ENCODE data around the gene FBXO31. TPM values are rescaled to one million over a fixed set of nuclear protein-coding genes. Genes with fewer than 3 reads are reported as not detected.

FBXO31 gene
- total and polyA plus RNA-seq, 9 of the 15 experiments (the other 6 are each of a cell fraction or from before 2014, with no cell fraction given): 0.18 to 33.3 (median 10.9) TPM

DNA sequence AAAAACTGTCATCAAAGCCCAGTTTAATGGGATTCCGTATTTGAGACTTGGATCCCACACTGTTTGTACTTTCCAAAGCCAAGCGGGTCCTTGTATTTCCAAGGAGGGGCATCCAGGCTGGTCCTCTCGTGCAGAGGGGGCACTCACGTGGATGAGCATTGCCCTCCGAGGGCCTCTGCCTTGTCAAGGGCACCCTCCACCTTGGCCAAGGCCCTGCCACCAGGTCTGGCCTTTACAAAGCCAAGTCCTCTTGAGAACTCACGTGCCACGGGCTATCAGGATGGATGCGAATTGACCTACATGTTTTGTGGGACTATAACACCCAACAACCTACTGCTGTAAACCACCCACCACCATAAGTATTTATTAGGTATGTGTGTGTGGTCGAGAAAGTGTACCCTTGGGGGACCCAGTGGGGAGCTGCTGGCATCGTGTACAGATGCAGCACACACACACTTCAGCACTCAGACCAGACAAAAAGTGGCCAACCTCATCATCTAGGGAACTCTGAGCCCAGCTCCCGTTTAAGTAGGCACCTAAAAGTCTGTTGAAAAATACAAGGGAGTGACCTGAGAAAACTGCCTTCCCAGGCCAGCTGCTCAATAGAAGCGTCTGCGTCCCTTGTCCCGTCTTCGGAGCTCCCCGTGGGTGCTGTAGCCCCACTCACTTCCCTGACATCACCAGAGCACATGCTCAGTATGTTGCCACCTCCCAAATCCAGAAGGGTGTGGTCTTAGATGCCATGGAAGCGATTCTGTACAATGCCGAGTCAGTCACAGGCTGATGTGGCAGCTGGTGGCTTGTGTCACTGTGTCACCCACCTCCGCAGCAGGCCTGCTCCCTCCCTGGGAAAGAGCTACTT, 21.4 kb upstream of the FBXO31 start (continued):
- TF ChIP-seq, protein P1, sequence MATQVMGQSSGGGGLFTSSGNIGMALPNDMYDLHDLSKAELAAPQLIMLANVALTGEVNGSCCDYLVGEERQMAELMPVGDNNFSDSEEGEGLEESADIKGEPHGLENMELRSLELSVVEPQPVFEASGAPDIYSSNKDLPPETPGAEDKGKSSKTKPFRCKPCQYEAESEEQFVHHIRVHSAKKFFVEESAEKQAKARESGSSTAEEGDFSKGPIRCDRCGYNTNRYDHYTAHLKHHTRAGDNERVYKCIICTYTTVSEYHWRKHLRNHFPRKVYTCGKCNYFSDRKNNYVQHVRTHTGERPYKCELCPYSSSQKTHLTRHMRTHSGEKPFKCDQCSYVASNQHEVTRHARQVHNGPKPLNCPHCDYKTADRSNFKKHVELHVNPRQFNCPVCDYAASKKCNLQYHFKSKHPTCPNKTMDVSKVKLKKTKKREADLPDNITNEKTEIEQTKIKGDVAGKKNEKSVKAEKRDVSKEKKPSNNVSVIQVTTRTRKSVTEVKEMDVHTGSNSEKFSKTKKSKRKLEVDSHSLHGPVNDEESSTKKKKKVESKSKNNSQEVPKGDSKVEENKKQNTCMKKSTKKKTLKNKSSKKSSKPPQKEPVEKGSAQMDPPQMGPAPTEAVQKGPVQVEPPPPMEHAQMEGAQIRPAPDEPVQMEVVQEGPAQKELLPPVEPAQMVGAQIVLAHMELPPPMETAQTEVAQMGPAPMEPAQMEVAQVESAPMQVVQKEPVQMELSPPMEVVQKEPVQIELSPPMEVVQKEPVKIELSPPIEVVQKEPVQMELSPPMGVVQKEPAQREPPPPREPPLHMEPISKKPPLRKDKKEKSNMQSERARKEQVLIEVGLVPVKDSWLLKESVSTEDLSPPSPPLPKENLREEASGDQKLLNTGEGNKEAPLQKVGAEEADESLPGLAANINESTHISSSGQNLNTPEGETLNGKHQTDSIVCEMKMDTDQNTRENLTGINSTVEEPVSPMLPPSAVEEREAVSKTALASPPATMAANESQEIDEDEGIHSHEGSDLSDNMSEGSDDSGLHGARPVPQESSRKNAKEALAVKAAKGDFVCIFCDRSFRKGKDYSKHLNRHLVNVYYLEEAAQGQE (IDR thresholded peaks at IDR 0.05; ENCODE audit: borderline replicate concordance): no peak
- TF ChIP-seq, protein P1 (CRISPR knock-in tag; IDR thresholded peaks at IDR 0.05; ENCODE audit: low read depth): no peak
- TF ChIP-seq ZNF785 (CRISPR knock-in tag; IDR thresholded peaks at IDR 0.05): no peak
- no peak for TF ChIP-seq BACH1 (tag; IDR thresholded peaks at IDR 0.05)
- no peak for TF ChIP-seq SMAD3 (CRISPR knock-in tag; conservative IDR thresholded peaks at IDR 0.05)
- TF ChIP-seq TCF7 (IDR thresholded peaks at IDR 0.05; ENCODE audit: borderline replicate concordance): no peak
- TF ChIP-seq KDM2B (CRISPR knock-in tag; IDR thresholded peaks at IDR 0.05): no peak
- peak; percentile 76; the same call in 1 of the 2 replicates for TF ChIP-seq FOXK1 (CRISPR knock-in tag; IDR thresholded peaks at IDR 0.05; ENCODE audit: borderline replicate concordance)
- 0 out of 2 replicates have a peak, but pooled peaks have one; percentile 62 for TF ChIP-seq SUPT5H (IDR thresholded peaks at IDR 0.05)
- TF ChIP-seq NRF1 (conservative IDR thresholded peaks at IDR 0.05 in 1 of 2, IDR thresholded peaks at IDR 0.05 in 1 of 2): no peak
- TF ChIP-seq ZNF830 (CRISPR knock-in tag; IDR thresholded peaks at IDR 0.05): no peak
- TF ChIP-seq, protein P2, sequence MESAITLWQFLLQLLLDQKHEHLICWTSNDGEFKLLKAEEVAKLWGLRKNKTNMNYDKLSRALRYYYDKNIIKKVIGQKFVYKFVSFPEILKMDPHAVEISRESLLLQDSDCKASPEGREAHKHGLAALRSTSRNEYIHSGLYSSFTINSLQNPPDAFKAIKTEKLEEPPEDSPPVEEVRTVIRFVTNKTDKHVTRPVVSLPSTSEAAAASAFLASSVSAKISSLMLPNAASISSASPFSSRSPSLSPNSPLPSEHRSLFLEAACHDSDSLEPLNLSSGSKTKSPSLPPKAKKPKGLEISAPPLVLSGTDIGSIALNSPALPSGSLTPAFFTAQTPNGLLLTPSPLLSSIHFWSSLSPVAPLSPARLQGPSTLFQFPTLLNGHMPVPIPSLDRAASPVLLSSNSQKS (CRISPR knock-in tag; IDR thresholded peaks at IDR 0.05): no peak
- no peak for TF ChIP-seq BRD4 (IDR thresholded peaks at IDR 0.05)
- TF ChIP-seq TGIF2 (CRISPR knock-in tag; IDR thresholded peaks at IDR 0.05): no peak
- TF ChIP-seq ZNF384 (IDR thresholded peaks at IDR 0.05; ENCODE audit: low read depth, low read length): no peak
- TF ChIP-seq, protein P3, sequence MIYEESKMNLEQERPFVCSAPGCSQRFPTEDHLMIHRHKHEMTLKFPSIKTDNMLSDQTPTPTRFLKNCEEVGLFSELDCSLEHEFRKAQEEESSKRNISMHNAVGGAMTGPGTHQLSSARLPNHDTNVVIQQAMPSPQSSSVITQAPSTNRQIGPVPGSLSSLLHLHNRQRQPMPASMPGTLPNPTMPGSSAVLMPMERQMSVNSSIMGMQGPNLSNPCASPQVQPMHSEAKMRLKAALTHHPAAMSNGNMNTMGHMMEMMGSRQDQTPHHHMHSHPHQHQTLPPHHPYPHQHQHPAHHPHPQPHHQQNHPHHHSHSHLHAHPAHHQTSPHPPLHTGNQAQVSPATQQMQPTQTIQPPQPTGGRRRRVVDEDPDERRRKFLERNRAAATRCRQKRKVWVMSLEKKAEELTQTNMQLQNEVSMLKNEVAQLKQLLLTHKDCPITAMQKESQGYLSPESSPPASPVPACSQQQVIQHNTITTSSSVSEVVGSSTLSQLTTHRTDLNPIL (CRISPR knock-in tag; IDR thresholded peaks at IDR 0.05): no peak
- peak in 1 of 2 experiments; percentile 75; a peak in 1 of 4 replicates for TF ChIP-seq SIN3A (IDR thresholded peaks at IDR 0.05; ENCODE audit: borderline replicate concordance in 2 of 2, control insufficient read depth in 1 of 2, low read depth in 2 of 2, low read length in 2 of 2)
- peak; percentile 38; the same call in 1 of the 2 replicates for TF ChIP-seq RBFOX2 (IDR thresholded peaks at IDR 0.05; ENCODE audit: low read depth, low read length)

All from K562 (cell line).